HG03066 (cell line): ENCODE results near the gene ENG.
A peak's percentile ranks its signal among the peaks of the same experiment; 100 is the strongest.

Experiments
- ATAC-seq: cut with Tn5 transposase; IDR thresholded peaks from one replicate; pipeline ENCODE4 v1.9.1; 2021; ENCODE audit warnings: low read depth; ENCODE audit not compliant: unreplicated experiment

Gene ENG

GRCh38 chr9:127816362-127816725 is 38.1 kb downstream of the ENG start:
- no peak for ATAC-seq

- ATAC-seq: no peak
Measured at GRCh38 chr9:127815512-127816361, 38.7 kb downstream of the ENG start.

GRCh38 chr9:127814619-127815511 is 39.6 kb downstream of the ENG start:
- ATAC-seq: no peak

GRCh38 chr9:127813686-127814226 is 40.7 kb downstream of the ENG start:
- no peak for ATAC-seq

- ATAC-seq: no peak
Measured at GRCh38 chr9:127812936-127813675, 41.4 kb downstream of the ENG start.

GRCh38 chr9:127812011-127812410 is 42.4 kb downstream of the ENG start:
- no peak for ATAC-seq

- no peak for ATAC-seq
Measured at GRCh38 chr9:127810378-127811187, 43.9 kb downstream of the ENG start.

- ATAC-seq: no peak
Measured at GRCh38 chr9:127809540-127810377, 44.7 kb downstream of the ENG start.

GRCh38 chr9:127809002-127809539 is 45.4 kb downstream of the ENG start:
- no peak for ATAC-seq

- ATAC-seq: no peak
Measured at GRCh38 chr9:127808347-127809001, 46.0 kb downstream of the ENG start.

- ATAC-seq: no peak
Measured at GRCh38 chr9:127806871-127807270, 47.6 kb downstream of the ENG start.

- ATAC-seq: no peak
Measured at GRCh38 chr9:127805620-127806019, 48.8 kb downstream of the ENG start.

GRCh38 chr9:127803507-127804352 is 50.7 kb downstream of the ENG start:
- ATAC-seq: no peak

GRCh38 chr9:127802576-127803443 is 51.6 kb downstream of the ENG start, which contains the start of gene FPGS:
Gene FPGS (plus strand): TSS chr9:127802882. CDS start chr9:127802925, 43 bp downstream.
- ATAC-seq: peak; percentile 79

- no peak for ATAC-seq
Measured at GRCh38 chr9:127801955-127802575, 52.4 kb downstream of the ENG start.
